ENCODE measurements around the gene MTMR4.
"Not testable (repeated sequence)": the region's sequence is repeated elsewhere in the genome, so short reads cannot be mapped to it uniquely, and the experiment has no call there.

MTMR4 gene

GRCh38 chr17:58513965-58514769 lies at the start of gene MTMR4:
MTMR4 (minus strand) TSS chr17:58514638; CDS start chr17:58514407, 231 bp downstream.
- peak; percentile 47 to 67 for DNase-seq (ENCODE audit: low read depth in 1 of 2, low spot score in 1 of 2)

- DNase-seq (ENCODE audit: low read depth in 1 of 2, low spot score in 1 of 2): no peak
These were observed 46.1 kb upstream of the MTMR4 start for GRCh38 chr17:58560511-58560910.

GRCh38 chr17:58557981-58558380 lies 43.5 kb upstream of the MTMR4 start:
- no peak for DNase-seq (ENCODE audit: low read depth in 1 of 2, low spot score in 1 of 2)

- no peak for DNase-seq (ENCODE audit: low read depth in 1 of 2, low spot score in 1 of 2)
These were observed 42.4 kb upstream of the MTMR4 start for GRCh38 chr17:58556833-58557250.

- not testable (repeated sequence) for DNase-seq (ENCODE audit: low read depth in 1 of 2, low spot score in 1 of 2)
These were observed 40.7 kb upstream of the MTMR4 start for GRCh38 chr17:58555109-58555508.

GRCh38 chr17:58541249-58541648 lies 26.8 kb upstream of the MTMR4 start:
- DNase-seq (ENCODE audit: low read depth in 1 of 2, low spot score in 1 of 2): no peak

GRCh38 chr17:58539698-58540097 lies 25.3 kb upstream of the MTMR4 start:
- no peak for DNase-seq (ENCODE audit: low read depth in 1 of 2, low spot score in 1 of 2)

GRCh38 chr17:58538811-58539409 lies 24.5 kb upstream of the MTMR4 start:
- no peak for DNase-seq (ENCODE audit: low read depth in 1 of 2, low spot score in 1 of 2)

- DNase-seq (ENCODE audit: low read depth in 1 of 2, low spot score in 1 of 2): no peak
These were observed 22.8 kb upstream of the MTMR4 start for GRCh38 chr17:58537266-58537665.

GRCh38 chr17:58536542-58536941 lies 22.1 kb upstream of the MTMR4 start:
- no peak for DNase-seq (ENCODE audit: low read depth in 1 of 2, low spot score in 1 of 2)

- no peak for DNase-seq (ENCODE audit: low read depth in 1 of 2, low spot score in 1 of 2)
These were observed 21.0 kb upstream of the MTMR4 start for GRCh38 chr17:58535431-58535830.

- DNase-seq (ENCODE audit: low read depth in 1 of 2, low spot score in 1 of 2): no peak
These were observed 20.5 kb upstream of the MTMR4 start for GRCh38 chr17:58534901-58535421.

GRCh38 chr17:58534331-58534730 lies 19.9 kb upstream of the MTMR4 start:
- DNase-seq (ENCODE audit: low read depth in 1 of 2, low spot score in 1 of 2): no peak

- DNase-seq (ENCODE audit: low read depth in 1 of 2, low spot score in 1 of 2): no peak
These were observed 19.3 kb upstream of the MTMR4 start for GRCh38 chr17:58533616-58534188.

GRCh38 chr17:58532555-58532951 lies 18.1 kb upstream of the MTMR4 start:
- DNase-seq (ENCODE audit: low read depth in 1 of 2, low spot score in 1 of 2): no peak

GRCh38 chr17:58531661-58532554 lies 17.5 kb upstream of the MTMR4 start:
- DNase-seq (ENCODE audit: low read depth in 1 of 2, low spot score in 1 of 2): peak; percentile 35 to 46

GRCh38 chr17:58531122-58531521 lies 16.7 kb upstream of the MTMR4 start:
- DNase-seq (ENCODE audit: low read depth in 1 of 2, low spot score in 1 of 2): no peak

- no peak for DNase-seq (ENCODE audit: low read depth in 1 of 2, low spot score in 1 of 2)
These were observed 16.2 kb upstream of the MTMR4 start for GRCh38 chr17:58530655-58531054.

- no peak for DNase-seq (ENCODE audit: low read depth in 1 of 2, low spot score in 1 of 2)
These were observed 14.8 kb upstream of the MTMR4 start for GRCh38 chr17:58529275-58529674.

GRCh38 chr17:58528443-58528842 lies 14.0 kb upstream of the MTMR4 start:
- no peak for DNase-seq (ENCODE audit: low read depth in 1 of 2, low spot score in 1 of 2)

GRCh38 chr17:58527949-58528348 lies 13.5 kb upstream of the MTMR4 start:
- DNase-seq (ENCODE audit: low read depth in 1 of 2, low spot score in 1 of 2): no peak

All from activated T-helper 1 cell treated with anti-CD3 and anti-CD28 coated beads, Interleukin-2, amount 50 U/mL, for 16 hours (primary cell).